Endothelial cell of umbilical vein (primary cell): Measurements from ENCODE around the gene CDX2.

Experiments used
- CTCF ChIP-seq, 2 donors: IDR thresholded peaks; 1 replicate in 1 of 2; 2 replicates in 1 of 2; pipeline ENCODE4 v1.5.1; 2011; ENCODE audit warnings: low read length in 2 of 2, mild to moderate bottlenecking in 2 of 2, moderate library complexity in 2 of 2, control low read depth in 1 of 2, inconsistent platforms in 1 of 2, low read depth in 1 of 2; ENCODE audit not compliant: insufficient read depth in 1 of 2; ENCODE audit errors: extremely low read depth in 1 of 2
- JUN ChIP-seq: IDR thresholded peaks from 2 replicates; pipeline ENCODE4 v1.6.1; 2011; ENCODE audit warnings: borderline replicate concordance, low read depth; ENCODE audit not compliant: insufficient read length, insufficient read depth
- POLR2A ChIP-seq: IDR thresholded peaks from 2 replicates; pipeline ENCODE4 v1.6.1; 2012; ENCODE audit warnings: low read depth, mild to moderate bottlenecking, control low read depth, low read length
- POLR2AphosphoS5 ChIP-seq: IDR thresholded peaks from 2 replicates; pipeline ENCODE4 v1.6.1; 2012; ENCODE audit warnings: low read depth, mild to moderate bottlenecking, control low read depth, low read length, moderate library complexity; ENCODE audit not compliant: insufficient read depth

DNA sequence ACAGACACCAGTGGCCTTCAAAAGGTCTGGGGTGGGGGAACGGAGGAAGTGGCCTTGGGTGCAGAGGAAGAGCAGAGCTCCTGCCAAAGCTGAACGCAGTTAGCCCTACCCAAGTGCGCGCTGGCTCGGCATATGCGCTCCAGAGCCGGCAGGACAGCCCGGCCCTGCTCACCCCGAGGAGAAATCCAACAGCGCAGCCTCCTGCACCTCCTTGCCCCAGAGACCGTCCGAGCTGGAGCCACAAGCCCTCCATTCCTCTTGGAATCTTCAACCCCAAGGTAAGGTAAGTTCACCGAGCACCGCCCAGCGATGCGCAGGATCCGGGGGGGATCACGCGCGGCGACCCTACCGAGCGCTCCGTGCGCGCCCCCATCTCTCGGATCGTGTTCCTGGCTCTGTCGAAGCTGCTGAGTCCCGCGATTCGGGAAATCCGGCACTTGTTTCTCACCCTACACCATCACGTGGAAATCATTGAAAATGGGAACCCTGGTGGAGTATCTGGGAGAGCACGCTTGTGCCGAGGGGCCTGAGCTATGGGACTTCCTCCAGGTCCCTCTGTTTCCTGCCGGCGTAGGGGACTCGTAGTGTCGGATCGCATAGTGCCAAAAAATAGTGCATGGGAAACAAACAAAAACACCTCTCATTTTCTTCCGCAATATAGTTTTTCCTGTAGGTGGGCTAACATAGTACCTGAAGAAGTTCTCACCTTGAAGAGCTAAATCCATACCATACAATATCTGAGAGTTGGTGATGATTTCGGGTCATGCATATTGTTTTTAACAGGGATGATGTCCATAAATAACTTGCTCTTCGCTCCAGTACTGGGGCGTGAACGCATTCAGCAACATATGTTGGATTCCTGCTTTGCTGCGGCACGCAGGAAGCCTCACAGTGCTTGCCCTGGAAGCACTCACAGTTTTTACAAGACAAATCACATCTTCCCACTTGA lies 40.0 kb downstream of the CDX2 start:
- TF ChIP-seq CTCF (IDR thresholded peaks at IDR 0.05; ENCODE audit: extremely low read depth in 1 of 2, insufficient read depth in 1 of 2, low read depth in 1 of 2, low read length in 2 of 2), result no peak
- TF ChIP-seq JUN, result no peak
- TF ChIP-seq POLR2A, result no peak
- TF ChIP-seq POLR2AphosphoS5, result no peak
